GM18909 (cell line): ENCODE data around the gene RAB3C.
"Not testable (repeated sequence)": the region's sequence is repeated elsewhere in the genome, so short reads cannot be mapped to it uniquely, and the experiment has no call there.

Experiments used
- ATAC-seq: cut with Tn5 transposase; IDR thresholded peaks from one replicate; pipeline ENCODE4 v1.9.1; 2021; ENCODE audit warnings: mild to moderate bottlenecking; ENCODE audit not compliant: unreplicated experiment, poor library complexity

Gene RAB3C

DNA sequence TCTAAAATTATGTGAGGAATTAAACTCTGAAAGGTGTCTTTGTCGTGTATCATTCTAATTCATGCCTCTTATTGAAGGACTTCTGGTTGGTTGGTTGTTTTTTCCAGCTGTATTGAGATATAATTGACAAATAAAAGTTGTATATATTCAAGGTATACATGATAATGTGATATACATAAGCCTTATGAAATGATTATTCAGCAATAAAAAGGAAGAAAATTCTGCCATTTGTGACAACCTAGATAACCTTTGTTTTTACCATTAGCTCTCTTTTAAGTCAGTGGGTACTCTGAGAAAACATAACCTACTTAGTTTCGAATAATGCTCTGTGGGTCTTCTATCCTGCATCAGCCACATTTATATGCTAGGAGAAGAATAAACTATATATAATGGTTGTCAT lies 89.6 kb downstream of the RAB3C start:
- no peak for ATAC-seq

DNA sequence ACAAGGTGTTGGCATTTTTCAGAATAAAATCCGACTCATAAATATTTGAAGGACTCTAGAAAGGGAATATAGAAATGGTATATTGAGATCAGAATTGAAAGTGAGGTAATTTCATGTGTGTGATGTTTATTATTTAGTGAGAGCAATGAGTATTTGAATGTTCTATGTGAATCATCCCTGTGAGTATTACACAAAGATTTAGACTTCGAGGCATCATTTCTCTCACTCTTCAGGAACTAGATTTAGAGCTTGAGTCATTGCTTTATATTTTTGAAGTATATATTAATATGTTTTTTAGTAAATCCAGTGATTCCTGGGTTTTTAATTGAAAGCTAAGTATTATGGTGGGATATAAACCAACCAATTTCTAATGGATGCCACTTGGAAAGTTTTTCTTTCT lies 91.2 kb downstream of the RAB3C start:
- ATAC-seq: no peak

DNA sequence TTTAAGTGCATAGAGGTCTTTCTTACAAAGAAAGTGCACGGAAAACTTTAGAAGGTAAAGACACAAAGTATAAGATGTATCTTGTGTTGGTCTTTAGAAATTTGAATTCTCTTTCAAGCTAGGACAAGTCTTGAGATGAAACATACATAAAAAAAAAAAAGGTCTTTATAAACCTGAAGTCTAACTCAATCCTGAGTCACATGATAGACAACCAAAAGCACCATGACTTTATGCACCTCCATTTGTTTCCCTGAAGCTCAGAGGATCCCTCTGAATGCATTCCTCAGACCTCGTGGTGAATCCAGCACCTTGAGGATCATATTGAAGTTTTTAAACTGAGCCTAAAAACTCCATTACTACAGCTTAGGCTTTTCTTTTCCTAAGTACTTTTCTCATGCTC lies 91.8 kb downstream of the RAB3C start:
- ATAC-seq: no peak

DNA sequence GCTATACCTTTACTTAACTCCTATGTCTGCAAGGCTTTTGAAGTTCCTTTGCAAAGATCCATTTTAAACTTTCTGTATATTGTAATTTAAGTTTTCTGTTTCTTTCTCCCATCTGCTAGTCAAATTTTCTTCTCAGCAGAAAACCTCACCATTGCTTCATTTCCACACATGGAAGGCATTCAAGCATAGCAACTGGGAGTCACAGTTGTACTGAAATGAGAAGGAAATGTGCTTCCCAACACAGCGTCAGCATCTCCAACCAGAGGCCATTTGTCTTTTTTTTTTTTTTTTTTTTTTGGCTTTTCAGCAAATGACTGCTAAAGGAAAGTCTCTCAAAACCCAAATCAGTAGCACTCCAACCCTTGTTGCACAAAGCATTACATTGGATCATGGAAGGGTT lies 92.5 kb downstream of the RAB3C start:
- ATAC-seq: no peak

DNA sequence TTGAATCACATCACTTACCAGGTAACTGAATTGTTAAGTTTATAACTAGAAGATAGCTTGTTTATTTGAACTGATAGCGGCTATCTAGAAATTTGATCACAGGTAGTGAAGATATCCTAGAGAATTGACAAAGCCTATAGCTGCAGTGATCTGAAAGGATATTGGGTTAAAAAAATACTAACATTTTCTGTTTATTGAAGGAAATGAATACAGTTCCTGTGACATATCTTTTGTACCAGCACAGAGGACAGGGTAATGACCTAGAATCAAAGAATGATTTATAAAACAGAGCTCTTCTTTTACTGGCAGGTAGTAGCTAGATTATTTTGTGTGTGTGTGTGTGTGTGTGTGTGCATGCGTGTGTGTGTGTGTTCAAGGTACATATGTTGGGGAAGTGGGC lies 94.8 kb downstream of the RAB3C start:
- no peak for ATAC-seq

DNA sequence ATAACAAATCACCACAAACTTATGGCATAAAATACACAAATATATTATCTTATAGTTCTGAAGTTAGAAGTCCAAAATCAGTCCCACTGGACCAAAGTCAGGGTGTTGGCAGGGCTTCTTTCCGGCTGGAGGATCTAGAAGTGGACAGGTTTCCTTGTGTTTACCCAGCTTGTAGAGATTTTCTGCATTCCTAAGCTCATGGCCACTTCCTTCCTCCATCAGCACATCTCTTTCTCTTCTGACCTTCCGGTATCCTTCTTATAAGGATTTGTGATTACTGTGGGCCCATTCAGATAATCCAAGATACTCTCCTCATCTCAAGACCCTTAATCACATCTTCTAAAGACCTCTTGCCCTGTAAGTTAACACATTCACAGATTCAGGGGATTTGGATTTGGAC lies 97.6 kb downstream of the RAB3C start:
- no peak for ATAC-seq

DNA sequence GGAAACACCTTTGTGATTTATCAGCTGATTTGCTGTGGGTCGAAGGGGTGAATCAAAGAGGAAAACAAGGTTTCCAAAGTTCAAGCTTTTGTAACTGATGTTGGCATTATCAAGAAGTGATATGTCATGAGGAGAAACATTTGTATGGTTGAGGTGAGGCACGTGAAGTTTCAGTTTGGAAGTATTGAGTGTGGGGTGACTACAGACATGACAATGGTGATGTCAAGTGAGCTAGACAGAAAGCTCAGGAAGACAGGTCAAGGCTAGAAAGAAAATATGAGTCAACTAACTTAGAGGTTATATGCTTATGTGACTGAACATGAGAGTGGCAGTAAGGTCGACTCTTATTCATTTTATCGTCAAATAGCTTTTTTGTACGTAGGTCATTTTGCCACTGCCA lies 99.1 kb downstream of the RAB3C start:
- ATAC-seq: no peak

DNA sequence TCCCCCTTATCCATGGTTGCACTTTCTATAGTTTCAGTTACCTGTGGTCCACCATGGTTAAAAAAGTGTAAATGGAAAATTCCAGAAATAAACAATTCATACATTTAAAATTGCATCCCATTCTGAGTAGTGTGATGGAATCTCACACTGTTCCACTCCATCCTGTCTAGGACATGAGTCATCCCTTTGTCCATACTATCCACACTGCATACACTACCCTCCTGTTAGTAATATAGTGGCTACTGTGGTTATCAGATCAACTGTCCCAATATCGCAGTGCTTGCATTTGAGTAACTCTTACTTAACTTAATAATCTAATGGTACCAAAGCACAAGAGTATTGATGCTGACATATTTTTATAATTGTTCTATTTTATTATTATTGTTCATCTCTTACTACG lies 100.7 kb downstream of the RAB3C start:
- no peak for ATAC-seq

DNA sequence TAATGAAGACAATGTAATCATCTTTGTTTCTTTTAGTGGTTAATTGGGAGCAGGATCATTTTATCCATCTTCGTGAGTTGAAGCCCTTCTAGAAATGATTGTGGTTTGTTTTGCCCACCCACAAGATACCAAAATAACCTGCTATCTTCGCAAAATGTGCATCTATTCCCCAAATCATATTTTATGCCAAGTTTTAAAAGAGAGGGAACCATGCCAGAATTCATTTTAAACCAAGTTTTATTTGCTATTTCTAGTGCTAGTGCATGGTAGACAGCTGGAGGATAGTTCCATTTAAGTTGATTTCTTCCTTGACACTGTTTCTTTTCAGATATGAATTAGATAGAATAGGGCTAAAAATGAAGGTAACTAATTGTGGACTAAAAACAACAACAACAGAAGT lies 104.2 kb downstream of the RAB3C start:
- no peak for ATAC-seq

DNA sequence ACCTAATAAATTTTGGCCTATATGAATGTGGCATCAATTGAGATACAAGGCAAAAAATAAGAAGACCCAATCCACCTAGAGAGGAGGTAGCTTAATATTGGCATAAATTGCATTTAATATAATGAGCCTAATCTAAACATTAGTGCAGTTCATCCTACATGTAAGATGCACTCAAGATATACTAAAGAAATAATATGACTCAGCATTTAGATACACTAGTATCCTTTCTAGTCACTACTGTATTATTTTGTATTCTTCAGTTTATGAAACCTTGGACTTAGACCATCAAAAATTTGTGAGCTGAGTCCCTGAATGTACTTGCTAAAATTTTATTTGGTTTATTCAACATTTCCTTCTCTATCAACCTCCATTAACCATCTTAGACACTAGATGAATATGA lies 104.7 kb downstream of the RAB3C start:
- ATAC-seq: no peak

DNA sequence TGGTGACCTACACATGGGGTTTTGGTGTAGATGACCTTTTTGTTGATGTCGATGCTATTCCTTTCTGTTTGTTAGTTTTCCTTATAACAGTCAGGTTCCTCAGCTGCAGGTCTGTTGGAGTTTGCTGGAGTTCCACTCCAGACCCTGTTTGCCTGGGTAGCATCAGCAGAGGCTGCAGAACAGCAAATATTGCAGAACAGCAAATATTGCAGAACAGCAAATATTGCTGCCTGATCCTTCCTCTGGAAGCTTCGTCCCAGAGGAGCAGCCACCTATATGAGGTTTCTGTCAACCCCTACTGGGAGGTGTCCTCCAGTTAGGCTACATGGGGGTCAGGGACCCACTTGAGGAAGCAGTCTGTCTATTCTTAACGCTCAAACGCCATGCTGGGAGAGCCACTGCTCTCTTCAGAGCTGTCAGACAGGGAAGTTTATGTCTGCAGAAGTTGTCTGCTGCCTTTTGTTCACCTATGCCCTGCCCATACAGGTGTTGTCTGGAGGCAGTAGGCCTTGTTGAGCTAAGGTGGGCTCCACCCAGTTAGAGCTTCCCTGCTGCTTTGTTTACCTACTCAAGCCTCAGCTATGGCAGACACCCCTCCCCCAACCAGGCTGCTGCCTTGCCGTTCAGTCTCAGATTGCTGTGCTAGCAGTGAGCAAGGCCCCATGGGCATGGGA lies 116.3 kb downstream of the RAB3C start:
- ATAC-seq: not testable (repeated sequence)

DNA sequence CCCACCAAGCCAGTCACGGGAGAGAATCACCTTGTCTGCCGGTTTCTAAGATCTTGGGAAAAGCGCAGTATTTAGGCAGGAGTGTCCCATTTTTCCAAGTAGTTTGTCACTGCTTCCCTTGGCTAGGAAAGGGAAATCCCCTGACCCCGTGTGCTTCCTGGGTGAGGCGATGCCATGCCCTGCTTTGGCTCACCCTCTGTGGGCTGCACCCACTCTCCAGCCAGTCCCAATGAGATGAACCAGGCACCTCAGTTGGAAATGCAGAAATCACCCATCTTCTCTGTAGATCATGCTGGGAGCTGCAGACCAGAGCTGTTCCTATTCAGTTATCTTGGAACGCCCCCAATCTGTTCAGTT lies 116.9 kb downstream of the RAB3C start:
- no peak for ATAC-seq

DNA sequence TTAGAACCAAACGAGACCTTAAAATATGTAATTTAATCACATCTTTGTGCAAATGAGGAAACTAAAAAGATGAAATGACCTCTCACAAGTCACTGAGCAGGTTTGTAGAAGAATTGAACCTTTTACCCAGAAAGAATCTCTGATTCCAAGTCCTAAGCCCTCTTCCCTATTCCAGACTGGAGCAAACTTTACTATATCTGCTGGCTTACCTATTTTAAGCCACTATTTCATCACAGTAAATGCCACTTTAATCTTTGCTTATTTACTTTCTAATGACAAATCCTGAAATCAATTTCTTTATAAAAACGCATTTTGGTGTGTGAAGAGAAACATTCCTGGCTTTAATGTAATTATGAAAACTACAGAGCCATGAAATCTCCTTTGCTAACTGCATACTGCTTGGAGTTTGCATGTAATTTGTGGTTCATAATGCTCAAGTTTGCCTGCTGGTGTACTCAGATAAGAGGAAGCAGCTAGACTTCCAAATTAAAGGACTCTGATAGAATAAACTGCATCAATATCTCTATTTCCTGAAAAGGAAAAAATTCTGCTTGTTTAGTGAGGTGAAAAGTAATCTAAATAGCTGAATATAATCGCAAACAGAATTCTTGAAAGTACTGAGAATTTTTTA lies 121.2 kb downstream of the RAB3C start:
- ATAC-seq: no peak

DNA sequence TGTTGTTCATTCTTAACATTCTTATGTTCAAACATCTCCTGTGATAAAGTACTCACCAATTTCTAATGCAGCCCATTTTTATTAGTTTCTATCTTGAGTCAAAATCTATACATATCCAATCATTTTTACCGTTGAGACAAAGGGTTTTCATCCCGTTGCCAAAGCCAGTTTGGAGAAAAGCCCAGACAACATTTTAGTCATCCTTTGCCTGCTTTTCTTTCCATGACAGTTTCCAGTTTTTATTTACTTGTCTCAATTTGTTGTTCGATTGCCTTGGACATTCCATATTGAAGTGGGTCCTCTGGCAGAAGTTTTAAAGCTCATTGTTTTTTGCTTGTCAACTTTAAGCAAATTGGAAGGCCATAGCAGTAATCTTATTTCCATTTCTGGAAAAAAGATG lies 123.9 kb downstream of the RAB3C start:
- ATAC-seq: no peak

DNA sequence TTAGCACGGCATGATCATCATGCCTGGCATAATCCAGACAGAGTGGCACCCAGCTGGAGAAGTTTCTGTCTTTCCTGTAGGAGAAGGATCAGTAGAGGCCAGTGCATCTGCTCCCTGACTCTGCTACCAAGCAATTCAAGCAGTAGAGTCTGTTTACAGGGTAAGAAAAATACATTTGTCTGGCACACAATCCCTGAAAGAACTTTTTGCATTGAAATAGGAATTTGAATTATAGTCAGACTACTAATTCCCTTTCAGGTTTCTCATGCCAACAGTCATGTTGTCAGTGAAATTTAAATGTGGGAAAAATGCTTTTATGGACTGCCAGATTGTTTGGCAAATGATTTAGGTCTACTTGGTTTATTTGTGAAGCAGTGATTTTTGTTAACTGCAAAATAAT lies 125.6 kb downstream of the RAB3C start:
- no peak for ATAC-seq

DNA sequence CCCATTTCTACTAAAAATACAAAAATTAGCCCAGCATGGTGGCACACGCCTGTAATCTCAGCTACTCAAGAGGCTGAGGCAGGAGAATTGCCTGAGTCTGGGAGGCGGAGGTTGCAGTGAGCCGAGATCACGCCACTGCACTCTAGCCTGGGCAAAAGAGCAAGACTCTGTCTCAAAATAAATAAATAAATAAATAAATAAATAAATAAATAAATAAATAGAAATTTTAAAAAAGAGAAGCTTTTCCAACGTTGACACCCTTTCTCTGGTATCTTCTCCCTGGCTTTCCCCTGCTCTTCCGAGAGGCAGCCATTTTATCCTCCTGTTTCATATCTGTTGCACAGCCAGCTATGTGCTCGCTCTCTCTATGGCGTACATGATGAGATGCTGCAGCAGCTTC lies 127.5 kb downstream of the RAB3C start:
- ATAC-seq: not testable (repeated sequence)

DNA sequence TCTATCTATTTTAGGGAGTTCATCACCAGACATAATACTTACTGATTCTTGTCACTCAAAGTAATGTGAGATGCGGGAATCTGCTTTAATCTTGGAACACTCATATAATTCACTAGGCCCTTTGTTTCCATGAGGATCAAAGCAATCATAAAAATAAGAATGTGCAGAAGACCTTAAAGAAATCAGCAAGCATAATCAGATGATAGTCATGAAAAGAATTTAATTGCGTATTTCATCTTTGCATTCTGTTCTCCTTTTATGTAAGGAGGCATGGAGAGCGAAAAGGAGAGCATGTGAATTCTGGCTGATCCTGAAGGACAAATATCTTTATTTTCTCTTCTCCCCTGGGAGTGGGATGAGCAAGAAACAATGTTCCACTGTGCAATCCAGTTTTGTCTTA lies 128.0 kb downstream of the RAB3C start:
- no peak for ATAC-seq

DNA sequence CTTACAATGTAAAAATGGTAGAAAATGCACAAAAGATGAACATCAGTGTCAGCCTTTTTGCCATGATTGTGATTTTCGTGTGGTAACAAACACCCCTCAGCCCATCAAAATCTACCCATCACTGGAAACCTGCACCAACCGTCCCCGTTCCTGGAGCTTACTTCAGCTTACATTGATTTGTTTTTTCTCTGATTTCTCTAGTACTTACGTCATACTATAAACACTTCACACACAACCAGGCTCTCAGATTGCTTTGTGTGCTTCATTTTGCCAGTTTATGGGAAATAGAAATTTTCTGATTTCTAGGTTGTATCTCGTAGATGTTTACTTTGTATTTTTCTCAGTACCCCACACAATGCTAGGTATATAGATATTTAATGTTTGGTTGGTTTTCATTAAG lies 129.1 kb downstream of the RAB3C start:
- no peak for ATAC-seq

DNA sequence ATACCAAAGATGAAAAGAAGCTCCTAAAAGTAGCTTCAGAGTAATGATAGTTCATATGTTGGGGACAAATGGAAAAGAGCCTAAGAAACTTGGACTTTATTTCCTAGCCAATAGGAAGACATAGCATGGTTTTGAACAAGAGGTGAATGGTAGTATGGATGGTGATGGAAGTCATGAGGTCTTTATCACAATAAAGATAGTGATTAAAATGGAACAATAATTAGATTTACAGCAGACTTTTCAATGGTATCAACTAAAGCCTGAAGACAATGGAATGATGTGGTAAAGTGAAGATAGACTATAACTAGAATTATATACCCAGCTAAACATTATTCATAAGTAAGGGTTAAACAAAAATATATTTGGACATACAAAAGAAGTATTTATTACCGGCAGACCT lies 131.2 kb downstream of the RAB3C start:
- no peak for ATAC-seq

DNA sequence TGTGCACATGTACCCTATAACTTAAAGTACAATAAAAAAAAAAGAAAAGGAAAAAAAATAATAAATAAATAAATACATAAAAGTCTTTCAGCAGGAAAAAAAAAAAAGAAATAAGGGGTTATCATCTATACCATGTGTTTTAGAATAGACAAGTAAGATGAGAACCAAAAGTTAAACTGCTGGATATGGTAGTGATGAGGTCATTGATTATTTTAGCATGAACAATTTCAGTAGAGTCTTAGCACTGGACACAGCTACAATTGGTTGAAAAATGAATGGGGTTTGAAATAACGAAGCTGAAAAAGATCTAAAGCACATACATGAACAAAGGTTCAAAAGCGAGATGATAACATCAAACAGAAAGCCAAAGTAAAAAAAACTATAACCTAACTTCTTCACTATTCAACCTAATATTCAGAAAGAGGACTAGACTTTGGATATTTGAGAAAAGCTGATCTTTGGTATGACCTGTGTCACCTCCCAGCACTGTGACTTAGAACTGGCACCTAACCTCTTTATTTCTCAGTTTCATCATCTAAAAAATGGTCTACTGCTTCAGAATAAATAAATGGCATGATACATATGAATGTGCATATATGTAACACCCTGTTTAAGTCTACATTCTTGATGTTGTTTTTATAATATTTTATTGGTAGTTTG lies 133.3 kb downstream of the RAB3C start:
- ATAC-seq: no peak

DNA sequence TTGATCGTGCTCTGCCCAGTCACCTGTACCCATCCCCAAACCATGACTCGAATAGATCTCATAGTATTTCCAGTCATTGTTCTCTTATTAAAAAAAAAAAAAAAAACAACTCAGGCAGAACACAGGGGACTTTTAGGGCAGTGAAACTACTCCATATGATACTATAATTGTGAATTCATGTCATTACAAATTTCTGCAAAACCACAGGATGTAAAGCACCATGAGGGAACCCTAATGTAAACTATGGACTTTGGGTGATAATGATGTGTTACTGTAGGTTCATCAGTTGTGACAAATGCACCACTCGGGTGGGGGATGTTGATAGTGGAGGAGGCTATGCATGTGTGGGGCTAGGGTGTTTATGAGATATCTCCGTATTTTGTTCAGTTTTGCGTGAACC lies 133.8 kb downstream of the RAB3C start:
- no peak for ATAC-seq
